ENCODE results near the gene CCDC157. TPM values are rescaled to one million over a fixed set of nuclear protein-coding genes. Genes with fewer than 3 reads are reported as not detected.

The CCDC157 gene
- 1.4 and 1.9 TPM in 2 replicates for total RNA-seq

DNA sequence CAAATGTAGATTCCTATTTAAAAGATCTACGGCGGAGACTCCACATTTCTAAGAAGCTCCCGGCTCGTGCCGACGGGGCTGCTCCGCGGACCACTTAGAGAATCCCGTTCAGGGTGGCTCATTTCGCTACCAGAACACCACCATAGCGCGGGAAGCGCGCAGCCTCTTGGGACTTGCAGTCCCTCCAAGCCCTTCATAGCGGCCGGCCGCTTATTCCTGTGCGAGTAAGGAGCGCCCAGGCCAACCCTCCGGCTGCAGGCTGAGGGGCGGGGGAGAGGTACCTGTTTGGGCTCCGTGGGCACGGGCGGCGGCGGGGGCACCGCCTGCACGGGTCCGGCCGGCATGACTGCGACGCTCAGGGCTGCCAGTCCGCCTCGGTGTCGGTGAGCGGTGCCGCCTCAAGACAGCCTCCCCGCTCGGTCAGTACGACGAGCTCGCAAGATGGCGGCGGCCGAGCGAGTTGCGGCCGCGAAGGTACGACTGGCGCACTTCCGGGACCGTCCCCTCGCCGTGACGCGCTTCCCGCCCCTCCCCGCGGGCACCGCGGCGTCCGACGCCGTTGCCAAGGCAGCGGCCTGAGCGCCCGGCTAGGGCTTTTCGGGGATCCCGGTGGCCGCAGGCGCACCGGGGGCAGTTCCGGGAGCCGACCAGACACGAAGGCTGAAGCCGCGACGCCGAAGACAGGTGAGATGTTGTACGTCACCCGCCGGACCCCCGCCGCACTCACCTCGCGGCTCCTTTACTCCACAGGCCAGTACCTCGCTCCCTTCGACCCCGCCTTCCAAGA is at the start of gene CCDC157, which contains the start of gene SF3A1:
Gene CCDC157 (plus strand): TSS at position 559 of the 787 bp plus-strand sequence. CDS start 8,994 bp downstream, outside the sequence.
Gene SF3A1 (minus strand): TSS at position 446 of the 787 bp plus-strand sequence. CDS start 102 bp downstream, at position 344.

GRCh38 chr22:30326706-30327362 is 30.0 kb upstream of the CCDC157 start, which contains the start of gene TBC1D10A:
TSS of gene TBC1D10A (minus strand) at chr22:30326941. CDS start at chr22:30326881, 60 bp downstream.

DNA sequence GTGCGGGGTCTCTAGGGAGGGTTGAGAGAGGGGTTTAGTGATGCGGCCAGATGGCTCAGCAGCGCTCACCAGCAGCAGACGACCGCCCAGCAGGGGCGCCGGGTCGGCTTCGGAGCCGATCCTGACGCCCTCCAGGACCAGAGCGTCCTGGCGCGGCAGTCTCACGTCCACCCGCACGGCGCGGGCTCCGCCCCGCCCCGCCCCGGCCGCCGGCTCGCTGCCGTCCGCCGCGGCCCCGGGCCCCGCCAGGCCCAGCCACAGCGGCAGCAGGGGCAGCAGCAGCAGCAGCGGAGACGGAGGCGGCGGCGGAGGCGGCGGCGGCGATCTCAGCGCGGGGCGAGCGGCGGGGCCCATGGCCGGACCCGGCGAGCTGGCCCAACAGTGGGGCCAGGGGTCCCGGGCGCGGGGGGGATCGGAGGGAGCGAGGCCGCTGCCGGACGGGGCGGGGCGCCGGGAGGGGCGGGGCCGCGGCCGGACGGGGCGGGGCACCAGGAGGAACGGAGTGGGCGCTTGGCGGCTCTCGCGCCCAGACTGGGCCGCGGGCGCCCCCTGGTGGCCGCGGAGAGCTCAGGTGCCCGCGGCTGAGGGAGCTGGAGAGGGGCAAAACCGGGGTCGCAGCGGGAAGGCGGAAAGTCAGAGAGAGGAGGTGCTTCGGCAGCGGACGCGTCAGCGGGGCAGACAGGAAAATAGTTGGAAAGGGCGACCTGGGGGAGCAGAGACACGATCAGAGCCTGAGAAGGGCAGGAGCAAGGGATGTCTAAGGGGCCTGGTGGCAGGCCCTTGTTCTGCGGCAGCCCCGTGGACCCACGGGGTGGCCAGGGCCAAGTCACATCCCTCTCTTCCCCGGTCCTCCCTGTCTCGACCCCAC is 30.4 kb downstream of the CCDC157 start, which contains the start of gene RNF215:
Gene RNF215 (minus strand): TSS at position 452 of the 868 bp plus-strand sequence. CDS start 98 bp downstream, at position 354.

GRCh38 chr22:30396871-30397655 is 40.3 kb downstream of the CCDC157 start, which contains the start of gene SEC14L2:
TSS of gene SEC14L2 (plus strand) at chr22:30397018. CDS start at chr22:30397117, 99 bp downstream.

DNA sequence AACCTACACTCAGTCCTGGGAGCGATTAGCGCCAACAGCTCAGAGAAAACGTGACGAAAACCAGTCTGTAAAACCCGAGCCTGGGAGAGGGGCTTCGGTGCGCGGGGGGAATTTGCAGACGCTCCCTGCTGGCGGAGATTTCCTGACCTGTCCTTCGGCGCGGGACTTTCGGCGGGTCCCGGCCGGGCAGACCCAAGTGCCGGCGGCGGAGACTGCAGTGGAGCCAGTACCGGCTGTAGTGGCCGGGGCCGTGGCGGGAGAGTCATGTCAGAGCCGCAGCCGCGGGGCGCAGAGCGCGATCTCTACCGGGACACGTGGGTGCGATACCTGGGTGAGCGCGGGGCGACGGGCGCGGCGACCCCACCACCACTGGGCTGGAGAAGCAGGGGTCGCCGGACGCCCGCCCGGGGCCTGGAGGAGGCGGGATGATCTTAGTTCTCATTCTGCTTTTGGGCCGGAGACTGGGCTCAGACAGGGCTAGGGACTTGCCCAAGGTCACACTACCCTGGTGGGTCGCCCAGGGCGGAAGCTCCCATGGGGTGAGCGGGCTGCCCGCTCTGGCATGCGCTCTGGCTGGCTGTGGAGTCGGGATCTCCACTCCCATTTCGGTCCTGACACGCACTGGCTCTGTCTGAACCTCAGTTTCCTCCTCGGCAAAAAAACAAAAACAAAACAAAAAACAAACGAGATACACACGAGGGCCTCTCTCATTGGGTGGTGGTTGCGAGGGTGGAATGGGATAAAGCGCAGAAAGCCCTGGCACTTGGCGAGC is 69.0 kb downstream of the CCDC157 start, which contains the start of gene MTFP1:
Gene MTFP1 (plus strand): TSS at position 153 of the 772 bp plus-strand sequence. CDS start 112 bp downstream, at position 265.

Small RNAs within 50 kb of the gene (small RNA-seq; reads per million reads assigned to genes)
- gene AC004832.3 (not detected), gene RNU6-564P (not detected)

Other genes starting within 250 kb of the CCDC157 start
- gene LIF, start 110.2 kb upstream of the CCDC157 start, total RNA-seq: 1.0 and 7.9 TPM in 2 replicates
- not detected in 2 replicates for gene OSM, start 90.2 kb upstream of the CCDC157 start, total RNA-seq
- 3.0 and 7.4 TPM in 2 replicates for gene CASTOR1, start 67.5 kb upstream of the CCDC157 start, total RNA-seq
- 17.5 and 18.0 TPM in 2 replicates for gene TBC1D10A, start 30.1 kb upstream of the CCDC157 start, total RNA-seq
- 21.5 and 27.6 TPM in 2 replicates for gene SF3A1, start 113 bp upstream of the CCDC157 start, total RNA-seq
- gene RNF215, start 30.4 kb downstream of the CCDC157 start, total RNA-seq: 12.8 and 13.5 TPM in 2 replicates
- 16.3 and 18.2 TPM in 2 replicates for gene SEC14L2, start 40.0 kb downstream of the CCDC157 start, total RNA-seq
- gene MTFP1, start 68.8 kb downstream of the CCDC157 start, total RNA-seq: 3.1 and 6.8 TPM in 2 replicates
- gene SEC14L3, start 115.0 kb downstream of the CCDC157 start, total RNA-seq: not detected in 2 replicates
- gene SEC14L4, start 148.7 kb downstream of the CCDC157 start, total RNA-seq: 0.52 and 2.2 TPM in 2 replicates
- gene SEC14L6, start 189.7 kb downstream of the CCDC157 start, total RNA-seq: 2.6 and 6.1 TPM in 2 replicates
- 0.13 and 0.22 TPM in 2 replicates for gene GAL3ST1, start 217.7 kb downstream of the CCDC157 start, total RNA-seq
- 56.1 and 63.5 TPM in 2 replicates for gene PES1, start 234.9 kb downstream of the CCDC157 start, total RNA-seq

Data from articular chondrocyte of knee joint (primary cell).